HCT116 (cell line): ENCODE data around the gene LPAR5. TPM values are rescaled to one million over a fixed set of nuclear protein-coding genes. Genes with fewer than 3 reads are reported as not detected.
"Not testable (repeated sequence)": the region's sequence is repeated elsewhere in the genome, so short reads cannot be mapped to it uniquely, and the experiment has no call there.

Experiments used
- ATAC-seq: fragments of 200-7000 bp; cut with Tn5 transposase; 2 replicates; pipeline ENCODE4 v1.9.1; 2020; ENCODE audit warnings: mild to moderate bottlenecking, moderate library complexity
- BruUV-seq: library from RNA; stranded (reverse); fragments of 400-500 nt; replicated peaks from 2 replicates; lab custom pipeline; 2021; lab: Mats Ljungman, UMichigan
- CTCF ChIA-PET: fragments of 300-600 bp; sonication (Branson Sonifier 250); formaldehyde crosslinking; loops from one replicate; lab custom pipeline; 2021; ENCODE audit warnings: antibody characterized with exemption; lab: Charles Lee
- POLR2A ChIA-PET: fragments of 300-600, 350-600 bp; sonication (Branson Sonifier 250); formaldehyde crosslinking; loops from one replicate; lab custom pipeline; 2021; ENCODE audit warnings: antibody characterized with exemption; lab: Charles Lee
- RAD21 ChIA-PET, 2 experiments: fragments of 300-600 bp; sonication (Branson Sonifier 250); formaldehyde crosslinking; loops; one replicate each; lab custom pipeline; 2023; ENCODE audit warnings: low total read pairs in 2 of 2; ENCODE audit not compliant: uncharacterized antibody in 2 of 2, unreplicated experiment in 2 of 2, low non-redundant PET in 1 of 2; lab: Charles Lee
- DNase-seq: peaks from one replicate; pipeline ENCODE4 v3.0.0-alpha.2; 2010; ENCODE audit warnings: low read depth, low spot score
- H2AFZ ChIP-seq: fragments of 200-600 bp; shearing (Covaris generic), sonication (generic); 2 replicates; pipeline ENCODE4 v1.6.1; 2017; ENCODE audit warnings: low read depth, mixed run types, mixed read lengths, antibody characterized with exemption, low read length; ENCODE audit not compliant: poor library complexity, severe bottlenecking
- H3K27ac ChIP-seq: 2 replicates; pipeline ENCODE4 v1.5.1; 2012; ENCODE audit warnings: low read depth, low read length
- H3K27me3 ChIP-seq: fragments of 200-600 bp; sonication (generic); 2 replicates; pipeline ENCODE4 v1.6.1; 2016; ENCODE audit warnings: mixed run types, low read length, mixed read lengths; ENCODE audit not compliant: insufficient read depth
- H3K36me3 ChIP-seq, 2 experiments: fragments of 200-500 bp in 1 of 2; fragments of 200-600 bp in 1 of 2; sonication (Bioruptor generic) in 1 of 2; sonication (generic) in 1 of 2; 2 replicates each; pipeline versions ENCODE4 v1.5.1 to v1.6.1; 2014 to 2016; ENCODE audit warnings: low read length in 2 of 2, inconsistent platforms in 1 of 2, mixed read lengths in 1 of 2, mixed run types in 1 of 2; ENCODE audit not compliant: insufficient read depth in 2 of 2, control insufficient read depth in 1 of 2
- H3K4me1 ChIP-seq, 2 experiments: fragments of 200-600 bp in 1 of 2; sonication (generic) in 1 of 2; 2 replicates each; pipeline versions ENCODE4 v1.5.1 to v1.6.1; 2012 to 2017; ENCODE audit warnings: low read length in 2 of 2, inconsistent platforms in 1 of 2, mild to moderate bottlenecking in 1 of 2, mixed read lengths in 1 of 2, mixed run types in 1 of 2, moderate library complexity in 1 of 2; ENCODE audit not compliant: insufficient read depth in 2 of 2, control insufficient read depth in 1 of 2
- H3K4me2 ChIP-seq: fragments of 200-600 bp; sonication (generic); 2 replicates; pipeline ENCODE4 v1.6.1; 2017; ENCODE audit warnings: mixed run types, low read length, mixed read lengths
- H3K4me3 ChIP-seq, 2 experiments: fragments of 200-600 bp in 1 of 2; sonication (generic) in 1 of 2; replicated peaks in 1 of 2; 2 replicates each; pipeline ENCODE4 v1.5.1; 2011 to 2016; ENCODE audit warnings: low read length in 2 of 2, control low read depth in 1 of 2, low read depth in 1 of 2, mild to moderate bottlenecking in 1 of 2, mixed read lengths in 1 of 2, mixed run types in 1 of 2
- H3K79me2 ChIP-seq: fragments of 200-600 bp; sonication (generic); 2 replicates; pipeline ENCODE4 v1.6.1; 2017; ENCODE audit warnings: mild to moderate bottlenecking, mixed run types, low read length, moderate library complexity, mixed read lengths; ENCODE audit not compliant: insufficient read depth
- H3K9ac ChIP-seq: fragments of 200-600 bp; sonication (generic); 2 replicates; pipeline ENCODE4 v1.6.1; 2016; ENCODE audit warnings: low read length, mixed read lengths
- H3K9me2 ChIP-seq: fragments of 200-600 bp; sonication (generic), shearing (Covaris generic); 2 replicates; pipeline ENCODE4 v1.6.1; 2017; ENCODE audit warnings: mixed run types, mild to moderate bottlenecking, moderate library complexity; ENCODE audit not compliant: insufficient read depth
- H3K9me3 ChIP-seq, 2 experiments: fragments of 200-500 bp in 1 of 2; fragments of 200-600 bp in 1 of 2; sonication (Bioruptor generic) in 1 of 2; sonication (generic) in 1 of 2; 2 replicates each; pipeline ENCODE4 v1.6.1; 2014 to 2017; ENCODE audit warnings: low read length in 2 of 2, mixed read lengths in 2 of 2, inconsistent platforms in 1 of 2, low read depth in 1 of 2, mild to moderate bottlenecking in 1 of 2, mixed run types in 1 of 2, moderate library complexity in 1 of 2; ENCODE audit not compliant: control insufficient read depth in 1 of 2, insufficient read depth in 1 of 2
- H4K20me1 ChIP-seq: fragments of 200-600 bp; sonication (generic), shearing (Covaris generic); 2 replicates; pipeline ENCODE4 v1.6.1; 2017; ENCODE audit warnings: mixed run types, mild to moderate bottlenecking, moderate library complexity; ENCODE audit not compliant: insufficient read depth
- CEBPB ChIP-seq: IDR thresholded peaks from 2 replicates; pipeline ENCODE4 v1.6.1; 2012; ENCODE audit warnings: low read depth
- EGR1 ChIP-seq: IDR thresholded peaks from 2 replicates; pipeline ENCODE4 v1.6.1; 2012; ENCODE audit warnings: low read depth
- ELF1 ChIP-seq: IDR thresholded peaks from 2 replicates; pipeline ENCODE4 v1.6.1; 2012; ENCODE audit warnings: low read depth, borderline replicate concordance
- EZH2 ChIP-seq: fragments of 200-600 bp; sonication (generic); IDR thresholded peaks from 2 replicates; pipeline ENCODE4 v1.6.1; 2017; ENCODE audit warnings: antibody characterized with exemption, mixed run types
- EZH2phosphoT487 ChIP-seq: fragments of 200-600 bp; IDR thresholded peaks from 2 replicates; pipeline ENCODE4 v1.6.1; 2018; ENCODE audit warnings: antibody characterized with exemption, borderline replicate concordance
- FOSL1 ChIP-seq: IDR thresholded peaks from 2 replicates; pipeline ENCODE4 v1.6.1; 2012; ENCODE audit warnings: low read depth
- JUND ChIP-seq: IDR thresholded peaks from 2 replicates; pipeline ENCODE4 v1.6.1; 2012
- POLR2A ChIP-seq: IDR thresholded peaks from 2 replicates; pipeline ENCODE4 v1.7.0; 2011; ENCODE audit warnings: borderline replicate concordance; ENCODE audit not compliant: insufficient read depth, insufficient read length; ENCODE audit errors: extremely low read depth
- POLR2AphosphoS5 ChIP-seq: IDR thresholded peaks from 2 replicates; pipeline ENCODE4 v1.6.1; 2011; ENCODE audit warnings: mild to moderate bottlenecking, low read depth, low read length, moderate library complexity
- RAD21 ChIP-seq: IDR thresholded peaks from 2 replicates; pipeline ENCODE4 v1.6.1; 2012; ENCODE audit warnings: low read depth, mild to moderate bottlenecking
- SIN3A ChIP-seq: IDR thresholded peaks from 2 replicates; pipeline ENCODE4 v1.6.1; 2012; ENCODE audit warnings: low read depth
- SP1 ChIP-seq: IDR thresholded peaks from 2 replicates; pipeline ENCODE4 v1.6.1; 2012; ENCODE audit warnings: low read depth
- TCF7L2 ChIP-seq: IDR thresholded peaks from 2 replicates; pipeline ENCODE4 v1.7.0; 2011; ENCODE audit warnings: borderline replicate concordance, inconsistent platforms; ENCODE audit not compliant: insufficient read depth, insufficient read length; ENCODE audit errors: extremely low read depth
- ZFX ChIP-seq: fragments of 450-650 bp; IDR thresholded peaks from 2 replicates; pipeline ENCODE4 v1.6.1; 2017
- ZNF274 ChIP-seq: fragments of 200-500 bp; sonication (Bioruptor generic); IDR thresholded peaks from 2 replicates; pipeline ENCODE4 v1.6.1; 2014; ENCODE audit warnings: mild to moderate bottlenecking, low read depth, low read length, inconsistent platforms
- intact Hi-C: fragments of 100-400 bp; cut with micrococcal nuclease; formaldehyde crosslinking; loops from 2 replicates; pipeline ENCODE4 v1.10.0; 2022
- total RNA-seq: library from RNA; stranded (reverse); gene quantifications from one replicate; pipeline ENCODE4 v1.2.1, GENCODE V29; 2021; ENCODE audit not compliant: unreplicated experiment
- TF ChIP-seq, protein P1 (sequence below), 3 experiments: fragments of 200-600 bp in 1 of 3; sonication (generic) in 1 of 3; IDR thresholded peaks in 2 of 3; conservative IDR thresholded peaks in 1 of 3; 2 replicates each; pipeline ENCODE4 v1.5.1; 2012 to 2017; ENCODE audit warnings: low read depth in 2 of 3, low read length in 2 of 3, antibody characterized with exemption in 1 of 3, borderline replicate concordance in 1 of 3, control low read depth in 1 of 3, mild to moderate bottlenecking in 1 of 3, mixed read lengths in 1 of 3, mixed run types in 1 of 3, moderate library complexity in 1 of 3; ENCODE audit not compliant: insufficient read depth in 1 of 3
- TF ChIP-seq, protein P2 (sequence below): IDR thresholded peaks from 2 replicates; pipeline ENCODE4 v1.6.1; 2012
- TF ChIP-seq, protein P3 (sequence below): IDR thresholded peaks from 2 replicates; pipeline ENCODE4 v1.6.1; 2012; ENCODE audit warnings: low read depth

The LPAR5 gene
- total RNA-seq, 1 experiment from 2014 or later, result 5.2 TPM

DNA sequence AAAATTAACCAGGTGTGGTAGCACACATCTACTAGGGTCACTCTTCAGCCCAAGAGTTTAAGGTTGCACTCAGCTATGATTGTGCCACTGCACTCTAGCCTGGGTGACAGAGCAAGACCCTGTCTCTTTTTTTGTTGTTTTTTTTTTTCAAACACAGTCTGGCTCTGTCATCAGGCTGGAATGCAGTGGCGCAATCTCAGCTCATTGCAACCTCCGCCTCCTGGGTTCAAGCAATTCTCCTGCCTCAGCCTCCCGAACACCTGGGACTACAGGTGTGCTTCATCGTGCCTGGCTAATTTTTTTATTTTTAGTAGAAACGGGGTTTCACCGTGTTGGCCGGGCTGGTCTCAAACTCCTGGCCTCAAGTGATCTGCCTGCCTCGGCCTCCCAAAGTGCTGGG is 49.2 kb downstream of the LPAR5 start:
- intact Hi-C loops, H3K27me3 ChIP-seq, H3K9me2 ChIP-seq, H3K9me3 ChIP-seq, POLR2A ChIA-PET, CTCF ChIA-PET, BruUV-seq, RAD21 ChIA-PET, H3K4me3 ChIP-seq, H3K4me1 ChIP-seq, DNase-seq, H2AFZ ChIP-seq, H3K4me2 ChIP-seq, H3K27ac ChIP-seq, H3K9ac ChIP-seq, H4K20me1 ChIP-seq, ATAC-seq: not testable (repeated sequence)
- TF ChIP-seq CEBPB, result 0 out of 2 replicates have a peak, but pooled peaks have one; percentile 27
- H3K79me2 ChIP-seq, result peaks cover 75% of the 10 kb centered on the region
- peaks cover 63 to 79% of the 10 kb centered on the region in 2 experiments for H3K36me3 ChIP-seq

DNA sequence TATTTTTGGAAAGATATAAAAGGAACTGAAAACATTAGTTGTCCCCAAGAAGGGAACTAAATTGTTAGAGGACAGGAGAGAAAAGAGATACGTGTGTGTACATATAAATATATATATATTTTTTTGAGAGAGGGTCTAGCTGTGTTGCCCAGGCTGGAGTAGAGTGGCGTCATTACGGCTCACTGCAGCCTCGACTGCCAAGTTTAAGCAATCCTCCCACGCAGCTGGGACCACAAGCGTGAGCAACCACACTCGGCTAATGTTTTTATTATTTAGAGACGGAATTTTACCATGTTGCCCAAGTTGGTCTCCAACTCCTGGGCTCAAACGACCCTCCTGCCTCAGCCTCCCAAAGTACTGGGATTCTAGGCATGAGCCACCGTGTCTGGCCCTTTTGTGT is 51.5 kb downstream of the LPAR5 start:
- H3K4me3 ChIP-seq, result no peak overlapping the region
- no peaks in the 10 kb centered on the region for H4K20me1 ChIP-seq
- RAD21 ChIA-PET, result no interaction called here
- H3K27ac ChIP-seq, result no peak overlapping the region
- ATAC-seq, result no peak
- no peaks in the 10 kb centered on the region for H3K9me3 ChIP-seq
- peaks cover 55% of the 10 kb centered on the region for H3K79me2 ChIP-seq
- no TSS peak for BruUV-seq
- no peak for DNase-seq
- POLR2A ChIA-PET, result no interaction called here
- no peak overlapping the region for H3K4me2 ChIP-seq
- intact Hi-C loops, result no loop called here
- H3K9ac ChIP-seq, result no peak overlapping the region
- CTCF ChIA-PET, result interaction anchor here (1.0 kb wide), 1 partner anchor 14 kb away, joined by 3 read pairs; no protein-coding TSS in a partner anchor
- no peaks in the 10 kb centered on the region for H3K4me1 ChIP-seq
- H3K9me2 ChIP-seq, result no peaks in the 10 kb centered on the region
- no peak overlapping the region for H2AFZ ChIP-seq
- H3K27me3 ChIP-seq, result no peaks in the 10 kb centered on the region
- H3K36me3 ChIP-seq, result peaks cover 62 to 75% of the 10 kb centered on the region in 2 experiments
- no peak for TF ChIP-seq EGR1
- TF ChIP-seq, protein P1, sequence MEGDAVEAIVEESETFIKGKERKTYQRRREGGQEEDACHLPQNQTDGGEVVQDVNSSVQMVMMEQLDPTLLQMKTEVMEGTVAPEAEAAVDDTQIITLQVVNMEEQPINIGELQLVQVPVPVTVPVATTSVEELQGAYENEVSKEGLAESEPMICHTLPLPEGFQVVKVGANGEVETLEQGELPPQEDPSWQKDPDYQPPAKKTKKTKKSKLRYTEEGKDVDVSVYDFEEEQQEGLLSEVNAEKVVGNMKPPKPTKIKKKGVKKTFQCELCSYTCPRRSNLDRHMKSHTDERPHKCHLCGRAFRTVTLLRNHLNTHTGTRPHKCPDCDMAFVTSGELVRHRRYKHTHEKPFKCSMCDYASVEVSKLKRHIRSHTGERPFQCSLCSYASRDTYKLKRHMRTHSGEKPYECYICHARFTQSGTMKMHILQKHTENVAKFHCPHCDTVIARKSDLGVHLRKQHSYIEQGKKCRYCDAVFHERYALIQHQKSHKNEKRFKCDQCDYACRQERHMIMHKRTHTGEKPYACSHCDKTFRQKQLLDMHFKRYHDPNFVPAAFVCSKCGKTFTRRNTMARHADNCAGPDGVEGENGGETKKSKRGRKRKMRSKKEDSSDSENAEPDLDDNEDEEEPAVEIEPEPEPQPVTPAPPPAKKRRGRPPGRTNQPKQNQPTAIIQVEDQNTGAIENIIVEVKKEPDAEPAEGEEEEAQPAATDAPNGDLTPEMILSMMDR (IDR thresholded peaks at IDR 0.05 in 2 of 3, conservative IDR thresholded peaks at IDR 0.05 in 1 of 3; ENCODE audit: borderline replicate concordance in 1 of 3, insufficient read depth in 1 of 3, low read depth in 2 of 3, low read length in 2 of 3), result no peak
- no peak for TF ChIP-seq ELF1
- TF ChIP-seq SIN3A, result no peak
- no peak for TF ChIP-seq POLR2AphosphoS5
- TF ChIP-seq, protein P2, sequence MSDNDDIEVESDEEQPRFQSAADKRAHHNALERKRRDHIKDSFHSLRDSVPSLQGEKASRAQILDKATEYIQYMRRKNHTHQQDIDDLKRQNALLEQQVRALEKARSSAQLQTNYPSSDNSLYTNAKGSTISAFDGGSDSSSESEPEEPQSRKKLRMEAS, result no peak
- TF ChIP-seq ZNF274, result no peak
- TF ChIP-seq TCF7L2, result no peak
- no peak for TF ChIP-seq ZFX
- no peak for TF ChIP-seq POLR2A
- no peak for TF ChIP-seq FOSL1
- TF ChIP-seq, protein P3, sequence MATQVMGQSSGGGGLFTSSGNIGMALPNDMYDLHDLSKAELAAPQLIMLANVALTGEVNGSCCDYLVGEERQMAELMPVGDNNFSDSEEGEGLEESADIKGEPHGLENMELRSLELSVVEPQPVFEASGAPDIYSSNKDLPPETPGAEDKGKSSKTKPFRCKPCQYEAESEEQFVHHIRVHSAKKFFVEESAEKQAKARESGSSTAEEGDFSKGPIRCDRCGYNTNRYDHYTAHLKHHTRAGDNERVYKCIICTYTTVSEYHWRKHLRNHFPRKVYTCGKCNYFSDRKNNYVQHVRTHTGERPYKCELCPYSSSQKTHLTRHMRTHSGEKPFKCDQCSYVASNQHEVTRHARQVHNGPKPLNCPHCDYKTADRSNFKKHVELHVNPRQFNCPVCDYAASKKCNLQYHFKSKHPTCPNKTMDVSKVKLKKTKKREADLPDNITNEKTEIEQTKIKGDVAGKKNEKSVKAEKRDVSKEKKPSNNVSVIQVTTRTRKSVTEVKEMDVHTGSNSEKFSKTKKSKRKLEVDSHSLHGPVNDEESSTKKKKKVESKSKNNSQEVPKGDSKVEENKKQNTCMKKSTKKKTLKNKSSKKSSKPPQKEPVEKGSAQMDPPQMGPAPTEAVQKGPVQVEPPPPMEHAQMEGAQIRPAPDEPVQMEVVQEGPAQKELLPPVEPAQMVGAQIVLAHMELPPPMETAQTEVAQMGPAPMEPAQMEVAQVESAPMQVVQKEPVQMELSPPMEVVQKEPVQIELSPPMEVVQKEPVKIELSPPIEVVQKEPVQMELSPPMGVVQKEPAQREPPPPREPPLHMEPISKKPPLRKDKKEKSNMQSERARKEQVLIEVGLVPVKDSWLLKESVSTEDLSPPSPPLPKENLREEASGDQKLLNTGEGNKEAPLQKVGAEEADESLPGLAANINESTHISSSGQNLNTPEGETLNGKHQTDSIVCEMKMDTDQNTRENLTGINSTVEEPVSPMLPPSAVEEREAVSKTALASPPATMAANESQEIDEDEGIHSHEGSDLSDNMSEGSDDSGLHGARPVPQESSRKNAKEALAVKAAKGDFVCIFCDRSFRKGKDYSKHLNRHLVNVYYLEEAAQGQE, result no peak
- TF ChIP-seq CEBPB, result no peak
- no peak for TF ChIP-seq RAD21
- no peak for TF ChIP-seq SP1
- TF ChIP-seq JUND, result no peak
- no peak for TF ChIP-seq EZH2phosphoT487
- no peak for TF ChIP-seq EZH2
